Vagina (tissue), 2 donors: ENCODE results near the gene HDGF.

Source experiments
- POLR2A ChIP-seq, 2 donors: fragments of 450-650 bp; IDR thresholded peaks; one replicate each; pipeline ENCODE4 v1.6.1; 2017; ENCODE audit warnings: antibody characterized with exemption in 2 of 2, mild to moderate bottlenecking in 2 of 2, moderate library complexity in 2 of 2
- TF ChIP-seq, protein P1 (sequence below), 3 experiments: fragments of 450-650 bp in 2 of 3; fragments of 200-600 bp in 1 of 3; sonication (generic) in 1 of 3; IDR thresholded peaks; one replicate each; pipeline ENCODE4 v1.5.1; 2017 to 2019; ENCODE audit warnings: antibody characterized with exemption in 3 of 3, mild to moderate bottlenecking in 2 of 3, moderate library complexity in 2 of 3

DNA sequence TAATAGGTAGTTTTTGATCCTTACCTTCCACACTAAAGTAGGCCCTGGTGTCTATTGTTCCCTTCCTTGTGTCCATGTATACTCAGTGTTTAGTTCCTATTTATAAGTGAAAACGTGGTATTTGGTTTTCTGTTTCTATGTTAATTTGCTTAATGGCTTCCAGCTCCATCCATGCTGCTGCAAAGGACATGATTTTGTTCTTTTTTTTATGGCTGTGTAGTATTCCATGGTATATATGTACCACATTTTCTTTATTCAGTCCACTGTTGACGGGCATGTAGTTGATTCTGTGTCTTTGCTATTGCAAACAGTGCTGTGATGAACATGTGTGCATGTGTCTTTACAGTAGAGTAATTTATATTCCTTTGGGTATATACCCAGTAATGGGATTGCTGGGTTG is 36.7 kb upstream of the HDGF start:
- no peak for TF ChIP-seq POLR2A (IDR thresholded peaks at IDR 0.05)
- TF ChIP-seq, protein P1, sequence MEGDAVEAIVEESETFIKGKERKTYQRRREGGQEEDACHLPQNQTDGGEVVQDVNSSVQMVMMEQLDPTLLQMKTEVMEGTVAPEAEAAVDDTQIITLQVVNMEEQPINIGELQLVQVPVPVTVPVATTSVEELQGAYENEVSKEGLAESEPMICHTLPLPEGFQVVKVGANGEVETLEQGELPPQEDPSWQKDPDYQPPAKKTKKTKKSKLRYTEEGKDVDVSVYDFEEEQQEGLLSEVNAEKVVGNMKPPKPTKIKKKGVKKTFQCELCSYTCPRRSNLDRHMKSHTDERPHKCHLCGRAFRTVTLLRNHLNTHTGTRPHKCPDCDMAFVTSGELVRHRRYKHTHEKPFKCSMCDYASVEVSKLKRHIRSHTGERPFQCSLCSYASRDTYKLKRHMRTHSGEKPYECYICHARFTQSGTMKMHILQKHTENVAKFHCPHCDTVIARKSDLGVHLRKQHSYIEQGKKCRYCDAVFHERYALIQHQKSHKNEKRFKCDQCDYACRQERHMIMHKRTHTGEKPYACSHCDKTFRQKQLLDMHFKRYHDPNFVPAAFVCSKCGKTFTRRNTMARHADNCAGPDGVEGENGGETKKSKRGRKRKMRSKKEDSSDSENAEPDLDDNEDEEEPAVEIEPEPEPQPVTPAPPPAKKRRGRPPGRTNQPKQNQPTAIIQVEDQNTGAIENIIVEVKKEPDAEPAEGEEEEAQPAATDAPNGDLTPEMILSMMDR (IDR thresholded peaks at IDR 0.05), result no peak
